ENCODE data around the gene GALNT14. TPM values are rescaled to one million over a fixed set of nuclear protein-coding genes. Genes with fewer than 3 reads are reported as not detected.

The GALNT14 gene
- total RNA-seq, 3 donors from 2014 or later: 0.16 to 4.3 (median 4.1) TPM

- no peak overlapping the region for H3K27ac ChIP-seq
- no peak for DNase-seq (ENCODE audit: low spot score in 2 of 2)
- H3K36me3 ChIP-seq: no peaks in the 10 kb centered on the region
- H3K27me3 ChIP-seq: no peaks in the 10 kb centered on the region
- no peaks in the 10 kb centered on the region for H3K4me1 ChIP-seq
- intact Hi-C loops (cut with DNase I; ENCODE audit: low total_unique reads): no loop called here
- no peaks in the 10 kb centered on the region for H3K9me3 ChIP-seq
- no peak overlapping the region for H3K4me3 ChIP-seq
- TF ChIP-seq POLR2A (IDR thresholded peaks at IDR 0.05): no peak
- TF ChIP-seq POLR2AphosphoS5 (IDR thresholded peaks at IDR 0.05): no peak
- no peak for TF ChIP-seq CTCF (IDR thresholded peaks at IDR 0.05)
These were observed 89.0 kb downstream of the GALNT14 start for GRCh38 chr2:31049264-31049663.

- H3K36me3 ChIP-seq: no peaks in the 10 kb centered on the region
- intact Hi-C loops (cut with DNase I; ENCODE audit: low total_unique reads): no loop called here
These were observed 90.6 kb downstream of the GALNT14 start for GRCh38 chr2:31047599-31047998.

GRCh38 chr2:31038385-31038784 is 99.9 kb downstream of the GALNT14 start:
- no peaks in the 10 kb centered on the region for H3K27me3 ChIP-seq
- intact Hi-C loops (cut with DNase I; ENCODE audit: low total_unique reads): no loop called here
- no peak overlapping the region for H3K27ac ChIP-seq
- no peak overlapping the region for H3K4me3 ChIP-seq
- no peak for TF ChIP-seq POLR2A (IDR thresholded peaks at IDR 0.05)
- TF ChIP-seq CTCF (IDR thresholded peaks at IDR 0.05): no peak
- TF ChIP-seq POLR2AphosphoS5 (IDR thresholded peaks at IDR 0.05): no peak
- H3K9me3 ChIP-seq: peaks cover 11 to 32% of the 10 kb centered on the region in 2 donors
- H3K36me3 ChIP-seq: no peaks in the 10 kb centered on the region
- no peaks in the 10 kb centered on the region for H3K4me1 ChIP-seq
- DNase-seq (ENCODE audit: low spot score in 2 of 2): no peak

More at GRCh38 chr2:31047599-31047998, 90.6 kb downstream of the GALNT14 start:
- Histone ChIP-seq H3K27me3 (no peaks in the 10 kb centered on the region), H3K27ac (no peak overlapping the region), H3K4me3 (no peak overlapping the region), H3K4me1 (no peaks in the 10 kb centered on the region), H3K9me3 (no peaks in the 10 kb centered on the region)
- no peak for DNase-seq (ENCODE audit: low spot score in 2 of 2)
- no peak for TF ChIP-seq POLR2A (IDR thresholded peaks at IDR 0.05)
- no peak for TF ChIP-seq POLR2AphosphoS5 (IDR thresholded peaks at IDR 0.05)
- no peak for TF ChIP-seq CTCF (IDR thresholded peaks at IDR 0.05)

GRCh38 chr2:31037058-31037457 is 101.2 kb downstream of the GALNT14 start:
- Histone ChIP-seq H3K27ac (no peak overlapping the region), H3K36me3 (no peaks in the 10 kb centered on the region), H3K4me1 (no peaks in the 10 kb centered on the region), H3K9me3 (peaks cover 11 to 32% of the 10 kb centered on the region in 2 donors), H3K4me3 (no peak overlapping the region), H3K27me3 (no peaks in the 10 kb centered on the region)
- DNase-seq (ENCODE audit: low spot score in 2 of 2): no peak
- no peak for TF ChIP-seq CTCF (IDR thresholded peaks at IDR 0.05)
- intact Hi-C loops (cut with DNase I; ENCODE audit: low total_unique reads): no loop called here

- Histone ChIP-seq H3K4me3 (no peak overlapping the region), H3K9me3 (peaks cover 6 to 28% of the 10 kb centered on the region in 2 donors), H3K4me1 (no peaks in the 10 kb centered on the region), H3K36me3 (no peaks in the 10 kb centered on the region), H3K27me3 (no peaks in the 10 kb centered on the region), H3K27ac (no peak overlapping the region)
- no peak for DNase-seq (ENCODE audit: low spot score in 2 of 2)
- TF ChIP-seq CTCF (IDR thresholded peaks at IDR 0.05): no peak
- TF ChIP-seq POLR2A (IDR thresholded peaks at IDR 0.05): no peak
- TF ChIP-seq POLR2AphosphoS5 (IDR thresholded peaks at IDR 0.05): no peak
- intact Hi-C loops (cut with DNase I; ENCODE audit: low total_unique reads): no loop called here
These were observed 105.2 kb downstream of the GALNT14 start for GRCh38 chr2:31033032-31033431.
